HG02623 (cell line): ENCODE results near the gene NQO2.

ENCODE experiments used
- ATAC-seq: cut with Tn5 transposase; IDR thresholded peaks from one replicate; pipeline ENCODE4 v1.9.1; 2021; ENCODE audit warnings: moderate library complexity; ENCODE audit not compliant: unreplicated experiment

NQO2 gene

GRCh38 chr6:3068329-3069214 lies 68.9 kb downstream of the NQO2 start, which contains the start of gene RIPK1:
RIPK1 (plus strand) TSS chr6:3068494; CDS start chr6:3076824, 8,330 bp downstream.
- peak; percentile 87 for ATAC-seq
